Fibroblast of lung (primary cell): ENCODE results near the gene TMEM131L. TPM values are rescaled to one million over a fixed set of nuclear protein-coding genes. Genes with fewer than 3 reads are reported as not detected.

Experiments
- DNase-seq, 2 donors: peaks; one replicate each; pipeline versions ENCODE4 v3.0.0 to v3.0.0-alpha.2; 2010; ENCODE audit warnings: low read depth in 2 of 2
- H2AFZ ChIP-seq: 2 replicates; pipeline ENCODE4 v1.5.1; 2012; ENCODE audit warnings: low read length, control low read depth, inconsistent platforms
- H3K27ac ChIP-seq: 2 replicates; pipeline ENCODE4 v1.5.1; 2011; ENCODE audit warnings: low read length, control low read depth; ENCODE audit not compliant: insufficient read depth
- H3K27me3 ChIP-seq: 2 replicates; pipeline ENCODE4 v1.5.1; 2011; ENCODE audit warnings: mild to moderate bottlenecking, low read length; ENCODE audit not compliant: control insufficient read depth, insufficient read depth
- H3K36me3 ChIP-seq: 2 replicates; pipeline ENCODE4 v1.5.1; 2011; ENCODE audit warnings: low read length; ENCODE audit not compliant: control insufficient read depth, insufficient read depth
- H3K4me1 ChIP-seq: 2 replicates; pipeline ENCODE4 v1.5.1; 2011; ENCODE audit warnings: low read length; ENCODE audit not compliant: control insufficient read depth, insufficient read depth; ENCODE audit errors: extremely low read depth
- H3K4me2 ChIP-seq: 2 replicates; pipeline ENCODE4 v1.5.1; 2011; ENCODE audit warnings: low read length, control low read depth; ENCODE audit not compliant: insufficient read depth; ENCODE audit errors: extremely low read depth
- H3K4me3 ChIP-seq, 4 experiments: fragments of 200-600 bp in 1 of 4; sonication (generic) in 1 of 4; replicated peaks in 1 of 4; 2 replicates each; pipeline ENCODE4 v1.5.1; 2011 to 2016; ENCODE audit warnings: low read length in 4 of 4, low read depth in 3 of 4, mild to moderate bottlenecking in 3 of 4, control low read depth in 2 of 4, inconsistent platforms in 1 of 4, mixed read lengths in 1 of 4; ENCODE audit not compliant: insufficient read depth in 1 of 4; ENCODE audit errors: control extremely low read depth in 1 of 4
- H3K79me2 ChIP-seq: 2 replicates; pipeline ENCODE4 v1.5.1; 2012; ENCODE audit warnings: mild to moderate bottlenecking, low read length, inconsistent platforms; ENCODE audit not compliant: control insufficient read depth, insufficient read depth
- H3K9ac ChIP-seq: 2 replicates; pipeline ENCODE4 v1.5.1; 2011; ENCODE audit warnings: mild to moderate bottlenecking, low read length, control low read depth; ENCODE audit not compliant: insufficient read depth
- H3K9me3 ChIP-seq: 2 replicates; pipeline ENCODE4 v1.5.1; 2012; ENCODE audit warnings: low read depth, low read length; ENCODE audit not compliant: control insufficient read depth, insufficient read depth
- H4K20me1 ChIP-seq: 2 replicates; pipeline ENCODE4 v1.5.1; 2011; ENCODE audit warnings: low read length; ENCODE audit not compliant: control insufficient read depth, insufficient read depth; ENCODE audit errors: extremely low read depth
- EZH2 ChIP-seq: IDR thresholded peaks from 2 replicates; pipeline ENCODE4 v1.5.1; 2012; ENCODE audit warnings: low read length, control low read depth, mild to moderate bottlenecking; ENCODE audit errors: missing control alignments
- polyA plus RNA-seq, 2 donors: library from polyadenylated mRNA; depleted of rRNA in 1 of 2; stranded (reverse) in 1 of 2; unstranded in 1 of 2; fragments of >200 nt; gene quantifications; 2 replicates each; pipeline ENCODE4 v1.2.1, GENCODE V29; 2011 to 2012; ENCODE audit warnings: missing spikeins in 1 of 2
- total RNA-seq: library from RNA; depleted of rRNA; stranded (reverse); fragments of >200 nt; gene quantifications from 2 replicates; pipeline ENCODE4 v1.2.1, GENCODE V29; 2014
- TF ChIP-seq, protein P1 (sequence below), 2 donors: IDR thresholded peaks in 1 of 2; conservative IDR thresholded peaks in 1 of 2; 1 replicate in 1 of 2; 2 replicates in 1 of 2; pipeline ENCODE4 v1.5.1; 2011 to 2012; ENCODE audit warnings: low read length in 2 of 2, control low read depth in 1 of 2, inconsistent platforms in 1 of 2, low read depth in 1 of 2, mild to moderate bottlenecking in 1 of 2

TMEM131L gene
- total and polyA plus RNA-seq, 2 donors (not counting 1 experiment from before 2014, with no cell fraction given) = 7.7 to 15.0 TPM

GRCh38 chr4:153509724-153510123, 43.6 kb downstream of the TMEM131L start:
- TF ChIP-seq, protein P1, sequence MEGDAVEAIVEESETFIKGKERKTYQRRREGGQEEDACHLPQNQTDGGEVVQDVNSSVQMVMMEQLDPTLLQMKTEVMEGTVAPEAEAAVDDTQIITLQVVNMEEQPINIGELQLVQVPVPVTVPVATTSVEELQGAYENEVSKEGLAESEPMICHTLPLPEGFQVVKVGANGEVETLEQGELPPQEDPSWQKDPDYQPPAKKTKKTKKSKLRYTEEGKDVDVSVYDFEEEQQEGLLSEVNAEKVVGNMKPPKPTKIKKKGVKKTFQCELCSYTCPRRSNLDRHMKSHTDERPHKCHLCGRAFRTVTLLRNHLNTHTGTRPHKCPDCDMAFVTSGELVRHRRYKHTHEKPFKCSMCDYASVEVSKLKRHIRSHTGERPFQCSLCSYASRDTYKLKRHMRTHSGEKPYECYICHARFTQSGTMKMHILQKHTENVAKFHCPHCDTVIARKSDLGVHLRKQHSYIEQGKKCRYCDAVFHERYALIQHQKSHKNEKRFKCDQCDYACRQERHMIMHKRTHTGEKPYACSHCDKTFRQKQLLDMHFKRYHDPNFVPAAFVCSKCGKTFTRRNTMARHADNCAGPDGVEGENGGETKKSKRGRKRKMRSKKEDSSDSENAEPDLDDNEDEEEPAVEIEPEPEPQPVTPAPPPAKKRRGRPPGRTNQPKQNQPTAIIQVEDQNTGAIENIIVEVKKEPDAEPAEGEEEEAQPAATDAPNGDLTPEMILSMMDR (conservative IDR thresholded peaks at IDR 0.05 in 1 of 2, IDR thresholded peaks at IDR 0.05 in 1 of 2; ENCODE audit: low read depth in 1 of 2, low read length in 2 of 2) = no peak
- no peak for TF ChIP-seq EZH2
- H4K20me1 ChIP-seq = no peaks in the 10 kb centered on the region

DNA sequence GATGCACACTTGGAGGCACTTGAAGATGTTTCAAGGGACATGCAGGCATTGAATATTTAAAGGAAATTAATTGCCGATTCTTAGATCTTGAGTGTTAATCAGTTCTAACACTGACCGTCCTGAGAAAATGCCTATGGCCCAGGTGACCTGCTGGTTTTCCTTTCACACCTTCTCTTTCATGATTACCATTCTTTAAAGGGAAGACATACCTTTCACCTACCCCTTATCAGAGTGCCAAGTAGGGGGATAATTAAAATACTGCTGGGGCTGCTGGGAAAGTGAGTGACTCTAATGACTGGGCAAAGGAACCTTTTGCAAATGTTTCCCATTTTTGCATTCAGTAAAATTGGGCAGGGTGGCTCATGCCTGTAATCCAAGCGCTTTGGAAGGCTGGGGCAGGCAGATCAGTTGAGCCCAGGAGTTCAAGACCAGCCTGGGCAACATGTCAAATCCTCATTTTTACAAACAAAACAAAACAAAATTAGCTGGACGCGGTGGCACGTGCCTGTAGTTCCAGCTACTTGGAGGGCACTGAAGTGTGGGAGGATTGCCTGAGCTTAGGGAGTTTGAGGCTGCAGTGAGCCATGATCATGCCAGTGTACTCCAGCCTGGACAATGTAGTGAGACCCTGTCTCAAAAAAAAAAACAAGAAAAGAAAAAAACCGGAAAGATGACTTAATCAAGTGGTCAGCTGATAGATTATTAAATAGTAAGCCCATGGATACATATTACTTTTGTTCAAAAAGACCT, 44.3 kb downstream of the TMEM131L start:
- H3K4me2 ChIP-seq = no peak overlapping the region
- no peaks in the 10 kb centered on the region for H3K27me3 ChIP-seq
- no peak overlapping the region for H2AFZ ChIP-seq
- no peaks in the 10 kb centered on the region for H3K9me3 ChIP-seq
- no peaks in the 10 kb centered on the region for H3K36me3 ChIP-seq
- H3K4me1 ChIP-seq = peaks cover 19% of the 10 kb centered on the region
- H3K4me3 ChIP-seq = no peak overlapping the region
- H3K9ac ChIP-seq = no peak overlapping the region
- DNase-seq = no peak
- TF ChIP-seq EZH2 = no peak
- TF ChIP-seq, protein P1 (conservative IDR thresholded peaks at IDR 0.05 in 1 of 2, IDR thresholded peaks at IDR 0.05 in 1 of 2; ENCODE audit: low read depth in 1 of 2, low read length in 2 of 2) = no peak
- no peaks in the 10 kb centered on the region for H3K79me2 ChIP-seq
- H4K20me1 ChIP-seq = no peaks in the 10 kb centered on the region
- H3K27ac ChIP-seq = no peak overlapping the region

More at GRCh38 chr4:153509724-153510123, 43.6 kb downstream of the TMEM131L start:
- Histone ChIP-seq H3K27me3 (no peaks in the 10 kb centered on the region), H3K36me3 (no peaks in the 10 kb centered on the region), H3K4me1 (peaks cover 15% of the 10 kb centered on the region), H3K4me2 (no peak overlapping the region), H3K9ac (no peak overlapping the region), H3K27ac (no peak overlapping the region), H2AFZ (no peak overlapping the region), H3K79me2 (no peaks in the 10 kb centered on the region), H3K9me3 (no peaks in the 10 kb centered on the region), H3K4me3 (no peak overlapping the region)
- no peak for DNase-seq

DNA sequence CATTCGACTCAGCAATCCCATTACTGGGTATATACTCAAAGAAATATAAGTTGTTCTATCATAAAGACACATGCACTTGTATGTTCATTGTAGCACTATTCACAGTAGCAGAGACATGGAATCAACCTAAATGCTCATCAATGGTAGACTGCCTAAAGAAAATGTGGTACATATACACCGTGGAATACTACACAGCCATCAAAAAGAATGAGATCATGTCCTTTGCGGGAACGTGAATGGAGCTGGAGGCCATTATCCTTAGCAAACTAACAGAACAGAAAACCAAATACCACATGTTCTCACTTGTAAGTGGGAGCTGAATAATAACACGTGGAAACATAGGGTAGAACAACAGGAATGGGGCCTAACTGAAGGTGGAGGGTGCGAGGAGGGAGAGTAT, 44.9 kb downstream of the TMEM131L start:
- no peak overlapping the region for H3K4me3 ChIP-seq
- H2AFZ ChIP-seq = no peak overlapping the region
- H3K27me3 ChIP-seq = no peaks in the 10 kb centered on the region
- no peaks in the 10 kb centered on the region for H4K20me1 ChIP-seq
- no peaks in the 10 kb centered on the region for H3K79me2 ChIP-seq
- TF ChIP-seq, protein P1 (conservative IDR thresholded peaks at IDR 0.05 in 1 of 2, IDR thresholded peaks at IDR 0.05 in 1 of 2; ENCODE audit: low read depth in 1 of 2, low read length in 2 of 2) = no peak
- no peak for TF ChIP-seq EZH2
- H3K4me2 ChIP-seq = no peak overlapping the region
- no peak for DNase-seq
- H3K9ac ChIP-seq = no peak overlapping the region
- no peaks in the 10 kb centered on the region for H3K9me3 ChIP-seq
- no peak overlapping the region for H3K27ac ChIP-seq
- H3K4me1 ChIP-seq = peaks cover 19% of the 10 kb centered on the region
- H3K36me3 ChIP-seq = no peaks in the 10 kb centered on the region
